ENCODE data around the gene MAP3K9.

MAP3K9 gene

GRCh38 chr14:70780396-70781075 lies 28.8 kb downstream of the MAP3K9 start:
- TF ChIP-seq GABPA (IDR thresholded peaks at IDR 0.05; ENCODE audit: low read depth) (no peak), CTCF (IDR thresholded peaks at IDR 0.05; ENCODE audit: insufficient read depth, low read length) (no peak), POLR2AphosphoS5 (IDR thresholded peaks at IDR 0.05; ENCODE audit: low read depth) (no peak), SPI1 (IDR thresholded peaks at IDR 0.05; ENCODE audit: borderline replicate concordance, low read depth) (peak; percentile 85)
- H3K27me3 ChIP-seq (ENCODE audit: insufficient read depth, poor library complexity, severe bottlenecking) = no peaks in the 10 kb centered on the region
- peak in 1 of 2 experiments; percentile 45 for DNase-seq (ENCODE audit: low read depth in 1 of 2, low spot score in 1 of 2)
- H3K27ac ChIP-seq (replicated peaks) = no peak overlapping the region
- H3K4me3 ChIP-seq (replicated peaks; ENCODE audit: insufficient read depth, low read length) = no peak overlapping the region

- H3K27ac ChIP-seq (replicated peaks) = no peak overlapping the region
Observed at GRCh38 chr14:70779667-70780066, 29.6 kb downstream of the MAP3K9 start.

GRCh38 chr14:70776197-70776596 lies 33.1 kb downstream of the MAP3K9 start:
- DNase-seq (ENCODE audit: low read depth in 1 of 2, low spot score in 1 of 2) = no peak
- no peak overlapping the region for H3K4me3 ChIP-seq (replicated peaks; ENCODE audit: insufficient read depth, low read length)
- H3K27me3 ChIP-seq (ENCODE audit: insufficient read depth, poor library complexity, severe bottlenecking) = no peaks in the 10 kb centered on the region
- H3K27ac ChIP-seq (replicated peaks) = no peak overlapping the region
- TF ChIP-seq GABPA (IDR thresholded peaks at IDR 0.05; ENCODE audit: low read depth) = no peak
- TF ChIP-seq SPI1 (IDR thresholded peaks at IDR 0.05; ENCODE audit: borderline replicate concordance, low read depth) = no peak
- no peak for TF ChIP-seq REST (IDR thresholded peaks at IDR 0.05; ENCODE audit: insufficient replicate concordance, low read depth)
- TF ChIP-seq POLR2AphosphoS5 (IDR thresholded peaks at IDR 0.05; ENCODE audit: low read depth) = no peak
- no peak for TF ChIP-seq CTCF (IDR thresholded peaks at IDR 0.05; ENCODE audit: insufficient read depth, low read length)

More at GRCh38 chr14:70779667-70780066, 29.6 kb downstream of the MAP3K9 start:
- DNase-seq (ENCODE audit: low read depth in 1 of 2, low spot score in 1 of 2) = no peak
- TF ChIP-seq SPI1 (IDR thresholded peaks at IDR 0.05; ENCODE audit: borderline replicate concordance, low read depth) (no peak), REST (IDR thresholded peaks at IDR 0.05; ENCODE audit: insufficient replicate concordance, low read depth) (no peak), CTCF (IDR thresholded peaks at IDR 0.05; ENCODE audit: insufficient read depth, low read length) (no peak), POLR2AphosphoS5 (IDR thresholded peaks at IDR 0.05; ENCODE audit: low read depth) (no peak), GABPA (IDR thresholded peaks at IDR 0.05; ENCODE audit: low read depth) (no peak)
- no peak overlapping the region for H3K4me3 ChIP-seq (replicated peaks; ENCODE audit: insufficient read depth, low read length)
- H3K27me3 ChIP-seq (ENCODE audit: insufficient read depth, poor library complexity, severe bottlenecking) = no peaks in the 10 kb centered on the region

All from HL-60 (cell line).